Panc1 (cell line): Measurements from ENCODE around the gene KMT2E. TPM values are rescaled to one million over a fixed set of nuclear protein-coding genes. Genes with fewer than 3 reads are reported as not detected.
A peak's percentile ranks its signal among the peaks of the same experiment; 100 is the strongest.

ENCODE experiments used
- ATAC-seq: fragments of 200-7000 bp; cut with Tn5 transposase; 2 replicates; pipeline ENCODE4 v1.9.1; 2020; ENCODE audit warnings: mild to moderate bottlenecking, moderate library complexity
- BruUV-seq: library from RNA; stranded (reverse); fragments of 400-500 nt; replicated peaks from 2 replicates; lab custom pipeline; 2021; lab: Mats Ljungman, UMichigan
- CTCF ChIA-PET: fragments of 300-600 bp; sonication (Branson Sonifier 250); formaldehyde crosslinking; loops from one replicate; lab custom pipeline; 2022; ENCODE audit warnings: antibody characterized with exemption; lab: Charles Lee
- POLR2A ChIA-PET: fragments of 300-600 bp; sonication (Branson Sonifier 250); formaldehyde crosslinking; loops from one replicate; lab custom pipeline; 2022; ENCODE audit warnings: antibody characterized with exemption; lab: Charles Lee
- DNase-seq: peaks from one replicate; pipeline ENCODE4 v3.0.0-alpha.2; 2010; ENCODE audit warnings: low read depth, low spot score
- H3K27ac ChIP-seq: 2 replicates; pipeline ENCODE4 v1.5.1; 2011; ENCODE audit warnings: mild to moderate bottlenecking, low read length, inconsistent platforms
- H3K27me3 ChIP-seq: fragments of 200-500 bp; sonication (Bioruptor generic); 2 replicates; pipeline ENCODE4 v1.6.0; 2014; ENCODE audit warnings: low read length, inconsistent platforms; ENCODE audit not compliant: control insufficient read depth, insufficient read depth
- H3K36me3 ChIP-seq: fragments of 200-500 bp; sonication (Bioruptor generic); 2 replicates; pipeline ENCODE4 v1.5.1; 2014; ENCODE audit warnings: inconsistent platforms, mild to moderate bottlenecking, low read length, moderate library complexity; ENCODE audit not compliant: control insufficient read depth, insufficient read depth
- H3K4me1 ChIP-seq: 2 replicates; pipeline ENCODE4 v1.5.1; 2011; ENCODE audit warnings: inconsistent platforms, mild to moderate bottlenecking, low read length, moderate library complexity; ENCODE audit not compliant: control insufficient read depth, insufficient read depth
- H3K4me3 ChIP-seq, 2 experiments: 2 replicates each; pipeline ENCODE4 v1.5.1; 2011 to 2012; ENCODE audit warnings: low read depth in 2 of 2, low read length in 2 of 2, mild to moderate bottlenecking in 2 of 2, inconsistent platforms in 1 of 2, moderate library complexity in 1 of 2
- H3K9me3 ChIP-seq: fragments of 200-500 bp; sonication (Bioruptor generic); 2 replicates; pipeline ENCODE4 v1.5.1; 2014; ENCODE audit warnings: low read depth, mild to moderate bottlenecking, inconsistent platforms, low read length, moderate library complexity; ENCODE audit not compliant: control insufficient read depth, insufficient read depth
- CTCF ChIP-seq: fragments of 450-650 bp; IDR thresholded peaks from 2 replicates; pipeline ENCODE4 v1.5.1; 2017; ENCODE audit warnings: mild to moderate bottlenecking
- POLR2AphosphoS5 ChIP-seq: IDR thresholded peaks from 2 replicates; pipeline ENCODE4 v1.6.1; 2012; ENCODE audit warnings: mild to moderate bottlenecking, low read depth, low read length, moderate library complexity
- REST ChIP-seq, 2 experiments: IDR thresholded peaks; 2 replicates each; pipeline ENCODE4 v1.6.1; 2011 to 2012; ENCODE audit warnings: low read depth in 2 of 2, control low read depth in 1 of 2, low read length in 1 of 2, mild to moderate bottlenecking in 1 of 2, moderate library complexity in 1 of 2; ENCODE audit not compliant: insufficient read depth in 1 of 2
- SIN3A ChIP-seq: IDR thresholded peaks from 2 replicates; pipeline ENCODE4 v1.6.1; 2012; ENCODE audit warnings: low read depth, mild to moderate bottlenecking, low read length, moderate library complexity, borderline replicate concordance; ENCODE audit not compliant: insufficient read depth
- TCF7L2 ChIP-seq: IDR thresholded peaks from 2 replicates; pipeline ENCODE4 v1.6.1; 2011; ENCODE audit warnings: mild to moderate bottlenecking, low read depth, low read length, inconsistent platforms
- in situ Hi-C: cut with HindIII; loops from 2 replicates; pipeline ENCODE4 v1.10.0; 2016; ENCODE audit warnings: low sequenced_read_pairs, low pct_unique_long_range_greater_than_20kb
- intact Hi-C: fragments of 100-400 bp; cut with micrococcal nuclease; formaldehyde crosslinking; loops from one replicate; pipeline ENCODE4 v1.10.0; 2022; ENCODE audit not compliant: unreplicated experiment
- total RNA-seq: library from RNA; stranded (reverse); gene quantifications from one replicate; pipeline ENCODE4 v1.2.1, GENCODE V29; 2021; ENCODE audit not compliant: unreplicated experiment

Gene KMT2E
- total RNA-seq, 1 experiment from 2014 or later, result 51.4 TPM

GRCh38 chr7:105016068-105016708 lies 2.2 kb downstream of the KMT2E start:
- in situ Hi-C loops (no loop called here), intact Hi-C loops (no loop called here)
- POLR2A ChIA-PET, result interaction anchor here (0.5 to 0.9 kb wide), 2 partner anchors 11 to 94 kb away, joined by 3 to 11 read pairs; no protein-coding TSS in a partner anchor
- H3K4me1 ChIP-seq, result peaks cover 20% of the 10 kb centered on the region
- no peaks in the 10 kb centered on the region for H3K27me3 ChIP-seq
- H3K36me3 ChIP-seq, result peaks cover 15% of the 10 kb centered on the region
- ATAC-seq (no peak), DNase-seq (no peak)
- BruUV-seq, result no TSS peak
- H3K4me3 ChIP-seq, result peak overlapping the region; percentile 92 to 93
- TF ChIP-seq TCF7L2, result no peak
- TF ChIP-seq REST (IDR thresholded peaks at IDR 0.05; ENCODE audit: insufficient read depth in 1 of 2, low read depth in 2 of 2, low read length in 1 of 2), result no peak
- TF ChIP-seq CTCF, result no peak
- TF ChIP-seq SIN3A, result no peak
- no peak for TF ChIP-seq POLR2AphosphoS5
- H3K27ac ChIP-seq, result peak overlapping the region; percentile 99
- CTCF ChIA-PET, result no interaction called here
- H3K9me3 ChIP-seq, result no peaks in the 10 kb centered on the region

- ATAC-seq (no peak), DNase-seq (no peak)
- BruUV-seq, result no TSS peak
- ChIA-PET CTCF (no interaction called here), POLR2A (interaction anchor here (0.5 to 0.7 kb wide), 2 partner anchors 33 to 93 kb away, joined by 3 to 11 read pairs; no protein-coding TSS in a partner anchor)
- intact Hi-C loops, result no loop called here
- peak overlapping the region; percentile 92 to 93 for H3K4me3 ChIP-seq
- peak overlapping the region; percentile 99 for H3K27ac ChIP-seq
- in situ Hi-C loops, result no loop called here
- H3K9me3 ChIP-seq, result no peaks in the 10 kb centered on the region
- H3K36me3 ChIP-seq, result peaks cover 12% of the 10 kb centered on the region
- H3K27me3 ChIP-seq, result no peaks in the 10 kb centered on the region
- TF ChIP-seq REST (IDR thresholded peaks at IDR 0.05; ENCODE audit: insufficient read depth in 1 of 2, low read depth in 2 of 2, low read length in 1 of 2) (no peak), POLR2AphosphoS5 (no peak), CTCF (no peak)
- H3K4me1 ChIP-seq, result peaks cover 22% of the 10 kb centered on the region
Measured at GRCh38 chr7:105016709-105017656, 3.0 kb downstream of the KMT2E start.
